ENCODE results near the gene LDHB.

DNA sequence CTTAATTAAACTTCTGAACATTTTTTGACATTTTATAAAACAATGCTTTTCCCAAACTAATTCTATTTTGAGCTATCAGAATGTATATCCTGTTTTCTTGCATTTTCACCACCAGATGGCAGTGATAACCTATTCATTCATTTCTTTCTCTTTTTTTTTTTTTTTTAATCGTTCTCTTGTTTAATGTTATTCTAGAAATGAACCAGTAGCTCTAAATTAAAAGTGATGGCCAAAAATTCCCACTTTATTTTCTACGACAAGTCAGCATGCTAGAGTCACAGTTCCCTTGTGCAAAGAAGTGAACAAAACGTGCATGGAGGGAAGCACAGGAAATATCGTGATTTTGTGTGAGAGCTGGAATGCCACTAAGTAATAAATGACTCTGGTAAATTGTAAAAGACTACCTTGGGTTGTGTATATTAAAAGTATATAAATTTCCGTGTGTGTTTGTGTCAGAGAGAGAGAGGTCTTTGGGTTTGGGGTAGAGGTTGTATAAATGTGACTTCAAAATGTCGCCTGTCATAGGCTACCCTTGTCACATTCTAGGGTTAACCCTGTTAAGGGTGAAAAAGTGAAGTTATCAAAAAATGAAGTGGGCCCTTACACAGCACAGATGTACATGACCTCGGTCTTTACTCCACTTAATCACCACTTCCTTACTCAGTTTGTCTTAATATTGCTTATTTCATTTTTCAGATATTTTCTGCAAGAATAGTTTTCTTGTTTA lies 40.4 kb upstream of the LDHB start:
- TF ChIP-seq ZBTB33 (IDR thresholded peaks at IDR 0.05; ENCODE audit: extremely low read depth, insufficient replicate concordance, low read length) (no peak), FOSL1 (IDR thresholded peaks at IDR 0.05; ENCODE audit: low read depth) (no peak), POLR2AphosphoS5 (IDR thresholded peaks at IDR 0.05; ENCODE audit: low read depth, low read length) (no peak), ZFX (IDR thresholded peaks at IDR 0.05) (no peak), SRF (IDR thresholded peaks at IDR 0.05; ENCODE audit: low read depth) (no peak), RAD21 (IDR thresholded peaks at IDR 0.05; ENCODE audit: low read depth) (peak; percentile 69), POLR2A (IDR thresholded peaks at IDR 0.05; ENCODE audit: borderline replicate concordance, extremely low read depth, insufficient read depth, insufficient read length) (no peak), EZH2 (IDR thresholded peaks at IDR 0.05) (no peak), ATF3 (IDR thresholded peaks at IDR 0.05) (no peak)
- TF ChIP-seq, protein P1, sequence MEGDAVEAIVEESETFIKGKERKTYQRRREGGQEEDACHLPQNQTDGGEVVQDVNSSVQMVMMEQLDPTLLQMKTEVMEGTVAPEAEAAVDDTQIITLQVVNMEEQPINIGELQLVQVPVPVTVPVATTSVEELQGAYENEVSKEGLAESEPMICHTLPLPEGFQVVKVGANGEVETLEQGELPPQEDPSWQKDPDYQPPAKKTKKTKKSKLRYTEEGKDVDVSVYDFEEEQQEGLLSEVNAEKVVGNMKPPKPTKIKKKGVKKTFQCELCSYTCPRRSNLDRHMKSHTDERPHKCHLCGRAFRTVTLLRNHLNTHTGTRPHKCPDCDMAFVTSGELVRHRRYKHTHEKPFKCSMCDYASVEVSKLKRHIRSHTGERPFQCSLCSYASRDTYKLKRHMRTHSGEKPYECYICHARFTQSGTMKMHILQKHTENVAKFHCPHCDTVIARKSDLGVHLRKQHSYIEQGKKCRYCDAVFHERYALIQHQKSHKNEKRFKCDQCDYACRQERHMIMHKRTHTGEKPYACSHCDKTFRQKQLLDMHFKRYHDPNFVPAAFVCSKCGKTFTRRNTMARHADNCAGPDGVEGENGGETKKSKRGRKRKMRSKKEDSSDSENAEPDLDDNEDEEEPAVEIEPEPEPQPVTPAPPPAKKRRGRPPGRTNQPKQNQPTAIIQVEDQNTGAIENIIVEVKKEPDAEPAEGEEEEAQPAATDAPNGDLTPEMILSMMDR (IDR thresholded peaks at IDR 0.05 in 2 of 3, conservative IDR thresholded peaks at IDR 0.05 in 1 of 3; ENCODE audit: borderline replicate concordance in 1 of 3, insufficient read depth in 1 of 3, low read depth in 2 of 3, low read length in 2 of 3), result peak; percentile 37 to 80 (median 59); a peak in 5 of 6 replicates
- TF ChIP-seq, protein P2, sequence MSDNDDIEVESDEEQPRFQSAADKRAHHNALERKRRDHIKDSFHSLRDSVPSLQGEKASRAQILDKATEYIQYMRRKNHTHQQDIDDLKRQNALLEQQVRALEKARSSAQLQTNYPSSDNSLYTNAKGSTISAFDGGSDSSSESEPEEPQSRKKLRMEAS (IDR thresholded peaks at IDR 0.05), result no peak

All from HCT116 (cell line).